GM12878 (cell line): ENCODE measurements around the gene TMEM63B. TPM values are rescaled to one million over a fixed set of nuclear protein-coding genes. Genes with fewer than 3 reads are reported as not detected.

Experiments used
- ATAC-seq: fragments of 200-7000 bp; cut with Tn5 transposase; 3 replicates; pipeline ENCODE4 v1.9.1; 2020; ENCODE audit warnings: mild to moderate bottlenecking, moderate library complexity
- BruUV-seq: library from RNA; stranded (reverse); fragments of 400-500 nt; replicated peaks from 2 replicates; lab custom pipeline; 2021; lab: Mats Ljungman, UMichigan
- CTCF ChIA-PET: fragments of 300-600 bp; sonication (Branson Sonifier 250); formaldehyde crosslinking; extraction: SDS; loops from one replicate; lab custom pipeline; 2021; ENCODE audit warnings: inconsistent platforms; lab: Yijun Ruan, JAX
- POLR2A ChIA-PET: fragments of 350-600 bp; formaldehyde crosslinking; extraction: SDS; loops from one replicate; lab custom pipeline; 2021; ENCODE audit warnings: inconsistent platforms; lab: Charles Lee
- RAD21 ChIA-PET: fragments of 300-600 bp; sonication (Branson Sonifier 250); formaldehyde crosslinking; loops from one replicate; lab custom pipeline; 2023; ENCODE audit warnings: antibody characterized with exemption; ENCODE audit not compliant: unreplicated experiment; lab: Charles Lee
- SMC1A ChIA-PET: fragments of 300-600 bp; sonication (Branson Sonifier 250); formaldehyde crosslinking; loops from one replicate; lab custom pipeline; 2023; ENCODE audit not compliant: unreplicated experiment, uncharacterized antibody; lab: Charles Lee
- DNase-seq: peaks from one replicate; pipeline ENCODE4 v3.0.0-alpha.2; 2011; ENCODE audit warnings: low read depth, low spot score
- FAIRE-seq: peaks from 3 replicates; lab custom pipeline; 2011; peaks lifted over from hg19 to GRCh38; lab: Jason Lieb, UNC
- H2AFZ ChIP-seq: 2 replicates; pipeline ENCODE4 v1.6.0; 2011; ENCODE audit warnings: low read depth, low read length, control low read depth; ENCODE audit not compliant: control insufficient read depth
- H3K27ac ChIP-seq: 2 replicates; pipeline ENCODE4 v1.5.1; 2011; ENCODE audit warnings: control low read depth; ENCODE audit not compliant: control insufficient read depth, insufficient read depth
- H3K27me3 ChIP-seq, 2 experiments: replicated peaks in 1 of 2; 2 replicates each; pipeline versions ENCODE4 v1.6.0 to v1.6.1; 2011; ENCODE audit warnings: low read length in 1 of 2; ENCODE audit not compliant: control insufficient read depth in 2 of 2, insufficient read depth in 2 of 2
- H3K36me3 ChIP-seq, 2 experiments: 2 replicates each; pipeline ENCODE4 v1.5.1; 2011; ENCODE audit warnings: low read length in 1 of 2; ENCODE audit not compliant: control insufficient read depth in 2 of 2, insufficient read depth in 2 of 2
- H3K4me1 ChIP-seq: 2 replicates; pipeline ENCODE4 v1.6.1; 2011; ENCODE audit warnings: mild to moderate bottlenecking, low read length, moderate library complexity, mixed read lengths; ENCODE audit not compliant: control insufficient read depth, insufficient read depth
- H3K4me2 ChIP-seq: 2 replicates; pipeline ENCODE4 v1.6.0; 2011; ENCODE audit warnings: control low read depth; ENCODE audit not compliant: control insufficient read depth, insufficient read depth
- H3K4me3 ChIP-seq: fragments of 200-600 bp; sonication (generic); 2 replicates; pipeline ENCODE4 v1.5.1; 2016
- H3K79me2 ChIP-seq: 2 replicates; pipeline ENCODE4 v1.6.0; 2011; ENCODE audit warnings: low read length; ENCODE audit not compliant: control insufficient read depth, insufficient read depth
- H3K9ac ChIP-seq: 2 replicates; pipeline ENCODE4 v1.8.0; 2011; ENCODE audit warnings: low read length, control low read depth, mixed read lengths; ENCODE audit not compliant: control insufficient read depth, insufficient read depth
- H3K9me3 ChIP-seq: replicated peaks from 3 replicates; pipeline ENCODE4 v1.5.1; 2011; ENCODE audit warnings: mild to moderate bottlenecking, low read length; ENCODE audit not compliant: control insufficient read depth, insufficient read depth
- H4K20me1 ChIP-seq: 2 replicates; pipeline ENCODE4 v1.6.0; 2011; ENCODE audit not compliant: control insufficient read depth, insufficient read depth
- EZH2 ChIP-seq: IDR thresholded peaks from 2 replicates; pipeline ENCODE4 v1.6.1; 2012; ENCODE audit warnings: low read depth, mild to moderate bottlenecking, control low read depth, inconsistent platforms, low read length, borderline replicate concordance; ENCODE audit not compliant: control insufficient read depth
- JUND ChIP-seq: IDR thresholded peaks from 2 replicates; pipeline ENCODE4 v1.6.1; 2012; ENCODE audit warnings: low read depth, mild to moderate bottlenecking, low read length, improper control_type of control experiment, moderate library complexity
- KAT2A ChIP-seq: conservative IDR thresholded peaks from 2 replicates; pipeline ENCODE4 v1.6.1; 2011; ENCODE audit warnings: low read depth, low read length; ENCODE audit not compliant: control insufficient read depth
- MTA3 ChIP-seq: IDR thresholded peaks from 2 replicates; pipeline ENCODE4 v1.6.1; 2012; ENCODE audit warnings: low read length, inconsistent platforms, borderline replicate concordance
- NFYA ChIP-seq: IDR thresholded peaks from 2 replicates; pipeline ENCODE4 v1.6.1; 2011; ENCODE audit warnings: low read depth, mild to moderate bottlenecking, low read length, improper control_type of control experiment, borderline replicate concordance
- POLR2A ChIP-seq: IDR thresholded peaks from 2 replicates; pipeline ENCODE4 v1.6.1; 2011; ENCODE audit warnings: low read depth, mild to moderate bottlenecking, low read length
- POU2F2 ChIP-seq: IDR thresholded peaks from 3 replicates; pipeline ENCODE4 v1.6.1; 2011; ENCODE audit warnings: low read depth, mild to moderate bottlenecking, low read length, borderline replicate concordance
- RFX5 ChIP-seq: IDR thresholded peaks from 2 replicates; pipeline ENCODE4 v1.6.1; 2011; ENCODE audit warnings: low read depth, low read length, improper control_type of control experiment
- SIN3A ChIP-seq: IDR thresholded peaks from 2 replicates; pipeline ENCODE4 v1.6.1; 2012; ENCODE audit warnings: low read depth, low read length, improper control_type of control experiment
- YBX1 ChIP-seq: fragments of 450-650 bp; IDR thresholded peaks from 2 replicates; pipeline ENCODE4 v1.6.1; 2016; ENCODE audit warnings: antibody characterized with exemption
- ZNF622 ChIP-seq: fragments of 450-650 bp; IDR thresholded peaks from 2 replicates; pipeline ENCODE4 v1.6.1; 2017; ENCODE audit warnings: mild to moderate bottlenecking, inconsistent platforms
- ZSCAN29 ChIP-seq: fragments of 450-650 bp; IDR thresholded peaks from 2 replicates; pipeline ENCODE4 v1.6.1; 2017; ENCODE audit warnings: mild to moderate bottlenecking, moderate library complexity
- WGBS: methylation state at CpG from one replicate; pipeline ENCODE4 v1.1.6; 2016; ENCODE audit warnings: low lambda C conversion rate; ENCODE audit not compliant: insufficient replicate concordance, insufficient coverage; ENCODE audit errors: missing lambda C conversion rate; 5-methylcytosine and 5-hydroxymethylcytosine counted together
- in situ Hi-C: fragments of 300-500 bp; cut with MboI; formaldehyde crosslinking; loops from 9 replicates; pipeline ENCODE4 v1.14.3; 2018; ENCODE audit warnings: mixed read lengths
- intact Hi-C: fragments of 100-400 bp; cut with micrococcal nuclease; formaldehyde crosslinking; loops from one replicate; pipeline ENCODE4 v1.14.2; 2022; ENCODE audit not compliant: unreplicated experiment
- polyA plus RNA-seq, 11 experiments: library from polyadenylated mRNA; depleted of rRNA in 4 of 11; unstranded in 6 of 11; stranded (reverse) in 5 of 11; fragments of >200 nt; fragmentation: Nextera tagmentation in 4 of 11; fragmentation: Illumina TruSeq in 1 of 11; extraction: Ambion mirVana in 4 of 11; extraction: Trizol in 1 of 11; gene quantifications; 1 replicate in 1 of 11; 2 replicates in 10 of 11; pipeline versions ENCODE4 v1.2.1 to v1.2.3, GENCODE V29; 2011 to 2016; ENCODE audit warnings: inconsistent platforms in 2 of 11, missing spikeins in 2 of 11, low read depth in 1 of 11
- total RNA-seq, 4 experiments: library from RNA; depleted of rRNA in 3 of 4; stranded (reverse); fragments of >200 nt in 3 of 4; fragmentation: Illumina TruSeq in 1 of 4; extraction: Trizol in 1 of 4; gene quantifications; 2 replicates each; pipeline versions ENCODE4 v1.2.1 to v1.2.3, GENCODE V29; 2013 to 2021
- TF ChIP-seq, protein P1 (sequence below): fragments of 450-650 bp; IDR thresholded peaks from 2 replicates; pipeline ENCODE4 v1.6.1; 2017; ENCODE audit warnings: low read depth, mild to moderate bottlenecking, moderate library complexity
- TF ChIP-seq, protein P2 (sequence below): fragments of 450-650 bp; formaldehyde crosslinking; IDR thresholded peaks from 2 replicates; pipeline ENCODE4 v1.4.0; 2022; ENCODE audit warnings: mild to moderate bottlenecking, moderate library complexity
- TF ChIP-seq, protein P3 (sequence below): fragments of 150-350 bp; IDR thresholded peaks from 2 replicates; pipeline ENCODE4 v1.6.1; 2014; ENCODE audit warnings: mild to moderate bottlenecking, low read depth, low read length
- TF ChIP-seq, protein P4 (sequence below): fragments of 450-650 bp; formaldehyde crosslinking; IDR thresholded peaks from 2 replicates; pipeline ENCODE4 v1.4.0; 2020; ENCODE audit warnings: mild to moderate bottlenecking, moderate library complexity

Gene TMEM63B
- total and polyA plus RNA-seq, 10 of the 15 experiments (the other 5 are each of a cell fraction or from before 2014, with no cell fraction given), result 0.09 to 15.0 (median 7.1) TPM; not detected in 1

DNA sequence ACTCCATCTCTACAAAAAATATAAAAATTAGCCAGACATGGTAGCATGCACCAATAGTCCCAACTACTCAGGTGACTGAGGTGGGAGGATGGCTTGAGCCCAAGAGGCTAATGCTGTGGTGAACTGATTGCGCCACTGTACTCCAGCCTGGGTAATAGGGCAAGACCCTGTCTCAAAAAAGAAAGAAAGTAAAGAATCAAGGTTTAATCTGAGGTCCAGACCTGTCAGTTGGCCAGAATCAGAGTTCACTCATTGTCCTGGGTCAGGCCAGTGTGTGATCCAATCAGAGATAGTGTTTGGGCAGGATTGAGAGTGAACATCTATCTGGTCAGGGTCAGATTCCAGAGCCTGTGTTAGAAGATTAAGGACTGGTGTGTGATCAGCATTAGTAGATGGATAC, 15.5 kb downstream of the TMEM63B start:
- no peak overlapping the region for H3K9ac ChIP-seq
- no peaks in the 10 kb centered on the region for H3K4me1 ChIP-seq
- no peaks in the 10 kb centered on the region for H3K79me2 ChIP-seq
- WGBS, result 100% methylated on average over 1 of the region's 1 CpG
- H2AFZ ChIP-seq, result no peak overlapping the region
- in situ Hi-C loops, result no loop called here
- no peak overlapping the region for H3K27ac ChIP-seq
- H4K20me1 ChIP-seq, result no peaks in the 10 kb centered on the region
- no TSS peak for BruUV-seq
- H3K36me3 ChIP-seq, result no peaks in the 10 kb centered on the region; a peak in 3 of 4 replicates
- SMC1A ChIA-PET, result no interaction called here
- no peak overlapping the region for H3K4me3 ChIP-seq
- no peak for TF ChIP-seq POU2F2
- TF ChIP-seq POLR2A, result no peak
- TF ChIP-seq, protein P1, sequence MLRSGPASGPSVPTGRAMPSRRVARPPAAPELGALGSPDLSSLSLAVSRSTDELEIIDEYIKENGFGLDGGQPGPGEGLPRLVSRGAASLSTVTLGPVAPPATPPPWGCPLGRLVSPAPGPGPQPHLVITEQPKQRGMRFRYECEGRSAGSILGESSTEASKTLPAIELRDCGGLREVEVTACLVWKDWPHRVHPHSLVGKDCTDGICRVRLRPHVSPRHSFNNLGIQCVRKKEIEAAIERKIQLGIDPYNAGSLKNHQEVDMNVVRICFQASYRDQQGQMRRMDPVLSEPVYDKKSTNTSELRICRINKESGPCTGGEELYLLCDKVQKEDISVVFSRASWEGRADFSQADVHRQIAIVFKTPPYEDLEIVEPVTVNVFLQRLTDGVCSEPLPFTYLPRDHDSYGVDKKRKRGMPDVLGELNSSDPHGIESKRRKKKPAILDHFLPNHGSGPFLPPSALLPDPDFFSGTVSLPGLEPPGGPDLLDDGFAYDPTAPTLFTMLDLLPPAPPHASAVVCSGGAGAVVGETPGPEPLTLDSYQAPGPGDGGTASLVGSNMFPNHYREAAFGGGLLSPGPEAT, result no peak
- no peak for TF ChIP-seq ZNF622
- TF ChIP-seq ZSCAN29, result no peak
- TF ChIP-seq JUND, result no peak
- TF ChIP-seq, protein P2, sequence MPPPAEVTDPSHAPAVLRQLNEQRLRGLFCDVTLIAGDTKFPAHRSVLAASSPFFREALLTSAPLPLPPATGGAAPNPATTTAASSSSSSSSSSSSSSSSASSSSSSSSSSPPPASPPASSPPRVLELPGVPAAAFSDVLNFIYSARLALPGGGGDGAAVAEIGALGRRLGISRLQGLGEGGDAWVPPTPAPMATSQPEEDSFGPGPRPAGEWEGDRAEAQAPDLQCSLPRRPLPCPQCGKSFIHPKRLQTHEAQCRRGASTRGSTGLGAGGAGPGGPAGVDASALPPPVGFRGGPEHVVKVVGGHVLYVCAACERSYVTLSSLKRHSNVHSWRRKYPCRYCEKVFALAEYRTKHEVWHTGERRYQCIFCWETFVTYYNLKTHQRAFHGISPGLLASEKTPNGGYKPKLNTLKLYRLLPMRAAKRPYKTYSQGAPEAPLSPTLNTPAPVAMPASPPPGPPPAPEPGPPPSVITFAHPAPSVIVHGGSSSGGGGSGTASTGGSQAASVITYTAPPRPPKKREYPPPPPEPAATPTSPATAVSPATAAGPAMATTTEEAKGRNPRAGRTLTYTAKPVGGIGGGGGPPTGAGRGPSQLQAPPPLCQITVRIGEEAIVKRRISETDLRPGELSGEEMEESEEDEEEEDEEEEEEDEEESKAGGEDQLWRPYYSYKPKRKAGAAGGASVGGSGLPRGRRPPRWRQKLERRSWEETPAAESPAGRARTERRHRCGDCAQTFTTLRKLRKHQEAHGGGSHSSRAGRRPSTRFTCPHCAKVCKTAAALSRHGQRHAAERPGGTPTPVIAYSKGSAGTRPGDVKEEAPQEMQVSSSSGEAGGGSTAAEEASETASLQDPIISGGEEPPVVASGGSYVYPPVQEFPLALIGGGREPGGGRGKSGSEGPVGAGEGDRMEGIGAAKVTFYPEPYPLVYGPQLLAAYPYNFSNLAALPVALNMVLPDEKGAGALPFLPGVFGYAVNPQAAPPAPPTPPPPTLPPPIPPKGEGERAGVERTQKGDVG (CRISPR knock-in tag), result no peak
- TF ChIP-seq SIN3A, result no peak
- no peak for TF ChIP-seq RFX5
- no peak for TF ChIP-seq MTA3
- TF ChIP-seq NFYA, result no peak
- no peak for TF ChIP-seq KAT2A
- TF ChIP-seq, protein P3, sequence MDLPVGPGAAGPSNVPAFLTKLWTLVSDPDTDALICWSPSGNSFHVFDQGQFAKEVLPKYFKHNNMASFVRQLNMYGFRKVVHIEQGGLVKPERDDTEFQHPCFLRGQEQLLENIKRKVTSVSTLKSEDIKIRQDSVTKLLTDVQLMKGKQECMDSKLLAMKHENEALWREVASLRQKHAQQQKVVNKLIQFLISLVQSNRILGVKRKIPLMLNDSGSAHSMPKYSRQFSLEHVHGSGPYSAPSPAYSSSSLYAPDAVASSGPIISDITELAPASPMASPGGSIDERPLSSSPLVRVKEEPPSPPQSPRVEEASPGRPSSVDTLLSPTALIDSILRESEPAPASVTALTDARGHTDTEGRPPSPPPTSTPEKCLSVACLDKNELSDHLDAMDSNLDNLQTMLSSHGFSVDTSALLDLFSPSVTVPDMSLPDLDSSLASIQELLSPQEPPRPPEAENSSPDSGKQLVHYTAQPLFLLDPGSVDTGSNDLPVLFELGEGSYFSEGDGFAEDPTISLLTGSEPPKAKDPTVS, result no peak
- TF ChIP-seq YBX1, result no peak
- TF ChIP-seq, protein P4, sequence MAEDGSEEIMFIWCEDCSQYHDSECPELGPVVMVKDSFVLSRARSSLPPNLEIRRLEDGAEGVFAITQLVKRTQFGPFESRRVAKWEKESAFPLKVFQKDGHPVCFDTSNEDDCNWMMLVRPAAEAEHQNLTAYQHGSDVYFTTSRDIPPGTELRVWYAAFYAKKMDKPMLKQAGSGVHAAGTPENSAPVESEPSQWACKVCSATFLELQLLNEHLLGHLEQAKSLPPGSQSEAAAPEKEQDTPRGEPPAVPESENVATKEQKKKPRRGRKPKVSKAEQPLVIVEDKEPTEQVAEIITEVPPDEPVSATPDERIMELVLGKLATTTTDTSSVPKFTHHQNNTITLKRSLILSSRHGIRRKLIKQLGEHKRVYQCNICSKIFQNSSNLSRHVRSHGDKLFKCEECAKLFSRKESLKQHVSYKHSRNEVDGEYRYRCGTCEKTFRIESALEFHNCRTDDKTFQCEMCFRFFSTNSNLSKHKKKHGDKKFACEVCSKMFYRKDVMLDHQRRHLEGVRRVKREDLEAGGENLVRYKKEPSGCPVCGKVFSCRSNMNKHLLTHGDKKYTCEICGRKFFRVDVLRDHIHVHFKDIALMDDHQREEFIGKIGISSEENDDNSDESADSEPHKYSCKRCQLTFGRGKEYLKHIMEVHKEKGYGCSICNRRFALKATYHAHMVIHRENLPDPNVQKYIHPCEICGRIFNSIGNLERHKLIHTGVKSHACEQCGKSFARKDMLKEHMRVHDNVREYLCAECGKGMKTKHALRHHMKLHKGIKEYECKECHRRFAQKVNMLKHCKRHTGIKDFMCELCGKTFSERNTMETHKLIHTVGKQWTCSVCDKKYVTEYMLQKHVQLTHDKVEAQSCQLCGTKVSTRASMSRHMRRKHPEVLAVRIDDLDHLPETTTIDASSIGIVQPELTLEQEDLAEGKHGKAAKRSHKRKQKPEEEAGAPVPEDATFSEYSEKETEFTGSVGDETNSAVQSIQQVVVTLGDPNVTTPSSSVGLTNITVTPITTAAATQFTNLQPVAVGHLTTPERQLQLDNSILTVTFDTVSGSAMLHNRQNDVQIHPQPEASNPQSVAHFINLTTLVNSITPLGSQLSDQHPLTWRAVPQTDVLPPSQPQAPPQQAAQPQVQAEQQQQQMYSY (CRISPR knock-in tag), result no peak
- no peak for TF ChIP-seq EZH2
- TF ChIP-seq, all 136 proteins: peak for 0
- intact Hi-C loops, result no loop called here
- ChIA-PET CTCF (interaction anchor here (9.3 kb wide), 1 partner anchor 45 kb away, joined by 85 read pairs; no protein-coding TSS in a partner anchor), RAD21 (no interaction called here), POLR2A (no interaction called here)
- Histone ChIP-seq H3K9me3 (no peaks in the 10 kb centered on the region), H3K4me2 (no peak overlapping the region), H3K27me3 (no peaks in the 10 kb centered on the region)
- FAIRE-seq, result no peak
- no peak for ATAC-seq
- no peak for DNase-seq
